BLaER1 treated with 17β-estradiol and CSF1 and Interleukin-3, amounts not matched to agents 10 nM and 100 nM (cell line): ENCODE results near the gene NRIP2.
"Not testable (repeated sequence)": the region's sequence is repeated elsewhere in the genome, so short reads cannot be mapped to it uniquely, and the experiment has no call there.

Experiments used
- H3K27ac ChIP-seq, 11 experiments: shearing (Covaris generic); formaldehyde crosslinking; 2 replicates each; pipeline ENCODE4 v1.8.1; 2022
- H3K27me3 ChIP-seq, 11 experiments: shearing (Covaris generic); formaldehyde crosslinking; 2 replicates each; pipeline ENCODE4 v1.8.1; 2022
- H3K36me3 ChIP-seq, 11 experiments: shearing (Covaris generic); formaldehyde crosslinking; 2 replicates each; pipeline ENCODE4 v1.8.1; 2022
- H3K4me1 ChIP-seq, 10 experiments: shearing (Covaris generic); formaldehyde crosslinking; 2 replicates each; pipeline ENCODE4 v1.8.1; 2022
- H3K4me2 ChIP-seq, 11 experiments: shearing (Covaris generic); formaldehyde crosslinking; 2 replicates each; pipeline ENCODE4 v1.8.1; 2022
- H3K4me3 ChIP-seq, 10 experiments: shearing (Covaris generic); formaldehyde crosslinking; 2 replicates each; pipeline ENCODE4 v1.8.1; 2022
- H3K9ac ChIP-seq, 11 experiments: shearing (Covaris generic); formaldehyde crosslinking; 2 replicates each; pipeline ENCODE4 v1.8.1; 2022
- H3K9me3 ChIP-seq, 11 experiments: shearing (Covaris generic); formaldehyde crosslinking; replicated peaks in 1 of 11; 2 replicates each; pipeline ENCODE4 v1.8.1; 2022
- H4K20me1 ChIP-seq, 11 experiments: shearing (Covaris generic); formaldehyde crosslinking; 2 replicates each; pipeline ENCODE4 v1.8.1; 2022
- Cebpa-rat ChIP-seq, 11 experiments: shearing (Covaris generic); IDR thresholded peaks; 2 replicates each; pipeline ENCODE4 v1.8.1; 2022

Gene NRIP2, protein sequence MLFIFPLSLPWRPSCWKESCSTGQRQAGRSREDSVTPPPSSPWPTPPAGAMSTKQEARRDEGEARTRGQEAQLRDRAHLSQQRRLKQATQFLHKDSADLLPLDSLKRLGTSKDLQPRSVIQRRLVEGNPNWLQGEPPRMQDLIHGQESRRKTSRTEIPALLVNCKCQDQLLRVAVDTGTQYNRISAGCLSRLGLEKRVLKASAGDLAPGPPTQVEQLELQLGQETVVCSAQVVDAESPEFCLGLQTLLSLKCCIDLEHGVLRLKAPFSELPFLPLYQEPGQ

DNA sequence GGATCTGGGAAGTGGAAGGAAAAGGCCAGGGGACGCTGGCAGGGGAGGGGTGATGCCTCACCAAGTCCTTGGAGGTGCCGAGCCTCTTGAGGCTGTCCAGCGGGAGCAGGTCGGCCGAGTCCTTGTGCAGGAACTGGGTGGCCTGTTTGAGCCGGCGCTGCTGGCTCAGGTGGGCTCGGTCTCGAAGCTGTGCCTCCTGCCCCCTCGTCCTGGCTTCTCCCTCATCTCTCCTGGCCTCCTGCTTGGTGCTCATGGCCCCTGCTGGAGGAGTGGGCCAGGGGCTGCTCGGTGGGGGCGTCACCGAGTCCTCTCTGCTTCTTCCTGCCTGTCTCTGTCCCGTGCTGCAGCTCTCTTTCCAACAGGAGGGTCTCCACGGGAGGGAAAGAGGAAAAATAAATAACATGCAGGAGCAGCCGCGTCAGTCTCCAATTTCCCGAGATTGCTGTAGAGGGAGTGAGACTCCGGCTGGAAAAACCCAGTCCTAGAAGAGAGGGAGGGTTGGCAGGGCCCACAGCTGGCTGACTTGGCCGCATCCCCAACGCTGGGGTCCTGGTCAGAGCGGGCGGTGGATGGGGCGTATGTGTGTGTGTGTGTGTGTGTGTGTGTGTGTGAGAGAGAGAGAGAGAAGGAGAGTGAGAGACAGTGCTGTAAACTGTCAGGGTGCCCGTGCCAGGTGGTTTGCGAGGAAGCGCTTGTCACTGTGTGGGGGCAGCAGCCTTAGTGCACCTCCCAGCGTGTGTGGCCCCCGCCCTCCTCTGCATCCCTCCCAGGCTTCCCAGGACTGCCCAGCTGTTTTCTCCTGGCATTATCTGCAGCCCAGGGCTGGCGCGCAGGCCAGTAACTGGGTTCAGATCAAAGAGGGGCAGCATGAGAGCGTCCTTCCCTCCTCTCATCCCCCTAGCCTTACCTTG, at the start of gene NRIP2:
TSS of gene NRIP2 (minus strand) at position 455 of the 911 bp plus-strand sequence. CDS start at position 403, 52 bp downstream.
- H3K9ac ChIP-seq = no peak within 1 kb of the TSS
- H3K27ac ChIP-seq = no peak within 1 kb of the TSS
- peaks cover 7 to 65% (median 20%) of the 10 kb centered on the region in 11 experiments; a peak in 18 of 22 replicates for H3K36me3 ChIP-seq
- H3K4me2 ChIP-seq = peak within 1 kb of the TSS in 3 of 11 experiments; percentile 64 to 68 (median 64); a peak in 6 of 22 replicates
- TF ChIP-seq Cebpa-rat (IDR thresholded peaks at IDR 0.05) = no peak
- no peaks in the 10 kb centered on the region for H3K27me3 ChIP-seq
- H3K9me3 ChIP-seq = no peaks in the 10 kb centered on the region
- peaks cover 0 to 24% (median 0%) of the 10 kb centered on the region in 11 experiments; a peak in 4 of 22 replicates for H4K20me1 ChIP-seq
- no peak within 1 kb of the TSS for H3K4me3 ChIP-seq
- H3K4me1 ChIP-seq = peaks cover 0 to 39% (median 0%) of the 10 kb centered on the region in 10 experiments; a peak in 6 of 20 replicates

DNA sequence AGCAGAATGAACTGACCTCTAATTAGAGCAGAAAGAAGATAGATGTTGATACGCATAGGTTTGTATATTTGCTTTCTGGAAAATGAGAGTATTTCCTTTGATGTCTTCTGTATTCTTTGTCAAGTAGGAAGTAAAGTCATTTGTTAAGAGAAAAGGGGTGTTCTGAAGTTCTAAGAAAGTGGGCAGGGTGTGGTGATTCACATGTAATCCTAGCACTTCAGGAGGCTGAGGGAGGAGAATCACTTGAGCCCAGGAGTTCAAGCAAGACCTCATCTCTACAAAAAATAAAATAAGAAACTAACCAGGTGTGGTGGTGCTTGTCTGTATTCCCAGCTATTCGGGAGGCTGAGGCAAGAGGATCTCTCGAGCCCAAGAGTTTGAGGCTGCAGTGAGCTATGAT, 45.0 kb upstream of the NRIP2 start:
- Histone ChIP-seq H4K20me1 (peaks cover 0 to 13% (median 7%) of the 10 kb centered on the region in 11 experiments; a peak in 7 of 22 replicates), H3K36me3 (peaks cover 7 to 60% (median 40%) of the 10 kb centered on the region in 11 experiments; a peak in 13 of 22 replicates), H3K27me3 (no peaks in the 10 kb centered on the region), H3K9me3 (0 out of 22 replicates have a peak, but pooled peaks cover 0 to 2% (median 0%) of the 10 kb centered on the region in 11 experiments), H3K27ac (peak overlapping the region in 10 of 11 experiments; percentile 90 to 99 (median 96); a peak in 20 of 22 replicates), H3K9ac (peak overlapping the region in 10 of 11 experiments; percentile 92 to 98 (median 96); a peak in 14 of 22 replicates), H3K4me1 (peaks cover 49 to 82% (median 70%) of the 10 kb centered on the region in 10 experiments), H3K4me2 (peak overlapping the region in 8 of 11 experiments; percentile 91 to 97 (median 94); a peak in 17 of 22 replicates), H3K4me3 (peak overlapping the region in 5 of 10 experiments; percentile 64 to 92 (median 79); a peak in 5 of 20 replicates)
- TF ChIP-seq Cebpa-rat (IDR thresholded peaks at IDR 0.05) = no peak

DNA sequence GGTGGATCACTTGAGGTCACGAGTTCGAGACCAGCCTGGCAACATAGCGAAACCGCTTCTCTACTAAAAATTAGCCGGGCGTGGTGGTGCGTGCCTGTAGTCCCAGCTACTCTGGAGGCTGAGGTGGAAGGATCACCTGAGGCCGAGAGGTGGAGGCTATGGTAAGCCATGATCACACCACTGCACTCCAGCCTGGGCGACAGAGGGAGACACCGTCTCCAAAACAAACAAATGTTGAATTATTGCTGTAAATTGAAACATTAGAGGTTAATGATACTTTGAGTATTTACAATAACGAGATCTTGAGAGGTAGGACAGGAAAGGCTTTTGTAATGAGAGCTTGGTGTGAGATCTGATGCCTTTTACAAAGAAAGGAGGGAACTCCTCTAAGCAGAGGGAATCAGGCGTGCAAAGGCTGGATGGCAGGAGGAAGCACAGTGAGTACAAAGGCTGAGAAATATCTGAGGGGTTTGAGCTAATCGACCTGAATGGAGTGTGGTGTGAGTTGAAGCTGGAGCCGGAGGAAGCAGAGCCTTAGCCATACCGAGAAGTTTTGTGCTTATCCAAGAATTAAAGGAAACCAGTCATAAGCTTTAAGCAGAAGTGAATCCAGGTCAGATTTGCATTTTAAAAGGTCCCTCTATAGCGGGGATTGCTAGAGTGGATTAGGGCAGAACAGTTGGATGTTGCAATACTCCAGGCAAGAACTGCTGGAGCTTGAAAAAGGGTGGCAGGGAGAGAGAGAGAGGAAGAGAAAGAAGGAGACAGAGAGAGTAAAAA, 43.3 kb upstream of the NRIP2 start:
- Histone ChIP-seq H3K4me2 (peak overlapping the region; percentile 84 to 97 (median 94)), H3K36me3 (peaks cover 7 to 63% (median 46%) of the 10 kb centered on the region in 11 experiments; a peak in 18 of 22 replicates), H4K20me1 (peaks cover 0 to 15% (median under 1%) of the 10 kb centered on the region in 11 experiments; a peak in 8 of 22 replicates), H3K9ac (peak overlapping the region; percentile 92 to 98 (median 97)), H3K4me1 (peaks cover 38 to 78% (median 58%) of the 10 kb centered on the region in 10 experiments), H3K27ac (peak overlapping the region; percentile 90 to 99 (median 96)), H3K27me3 (no peaks in the 10 kb centered on the region), H3K4me3 (peak overlapping the region; percentile 64 to 92 (median 79)), H3K9me3 (no peaks in the 10 kb centered on the region)
- peak; percentile 92 to 99 (median 97) for TF ChIP-seq Cebpa-rat (IDR thresholded peaks at IDR 0.05)

GRCh38 chr12:2877047-2877952, 42.5 kb upstream of the NRIP2 start, which contains the start of the genes FOXM1 and RHNO1:
Gene FOXM1, minus strand, starts transcription at chr12:2877174. Its CDS starts 2,696 bp downstream, at chr12:2874478.
Gene RHNO1, plus strand, starts transcription at chr12:2877223. Its CDS starts 8,144 bp downstream, at chr12:2885367.
- no peak for TF ChIP-seq Cebpa-rat (IDR thresholded peaks at IDR 0.05)
- peak within 1 kb of the TSS; percentile 64 to 92 (median 79) for H3K4me3 ChIP-seq
- H3K4me2 ChIP-seq = peak within 1 kb of the TSS; percentile 92 to 100 (median 95)
- H3K9me3 ChIP-seq = no peaks in the 10 kb centered on the region
- peaks cover 38 to 76% (median 53%) of the 10 kb centered on the region in 10 experiments for H3K4me1 ChIP-seq
- peaks cover 0 to 23% (median 6%) of the 10 kb centered on the region in 11 experiments; a peak in 8 of 22 replicates for H4K20me1 ChIP-seq
- peak within 1 kb of the TSS; percentile 92 to 98 (median 97) for H3K9ac ChIP-seq
- peak within 1 kb of the TSS; percentile 90 to 99 (median 96) for H3K27ac ChIP-seq
- H3K27me3 ChIP-seq = no peaks in the 10 kb centered on the region
- H3K36me3 ChIP-seq = peaks cover 7 to 63% (median 53%) of the 10 kb centered on the region in 11 experiments; a peak in 19 of 22 replicates

DNA sequence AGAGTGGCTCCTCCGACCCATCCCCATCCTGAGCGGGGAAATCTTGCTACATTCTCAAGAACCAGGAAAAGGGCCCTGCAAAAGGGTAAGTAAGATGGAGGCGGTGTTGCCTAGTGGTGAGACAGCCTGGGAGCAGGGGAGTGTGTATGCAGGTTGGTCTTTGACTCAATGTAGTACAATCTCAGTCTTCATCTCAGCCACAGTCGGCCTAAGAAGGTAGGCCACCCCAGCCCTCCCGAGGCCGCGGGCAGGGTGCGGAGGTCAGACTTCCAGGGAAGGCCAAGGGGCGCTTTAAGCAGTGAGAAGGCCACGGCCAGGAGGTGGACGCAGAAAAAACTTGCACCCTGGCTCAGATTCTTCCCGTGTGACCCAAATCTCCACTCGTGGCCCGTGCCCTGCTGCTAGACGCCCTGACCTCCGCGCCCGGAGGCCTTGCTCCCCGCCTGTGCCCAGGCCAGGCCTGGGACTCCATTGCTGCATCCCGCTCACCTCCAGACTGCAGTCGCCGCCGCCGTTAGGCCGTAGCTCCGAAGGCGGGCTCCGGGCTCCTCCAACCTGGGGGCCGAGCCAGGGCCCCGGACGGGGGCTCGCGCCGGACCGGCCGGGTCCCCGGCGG, 41.7 kb upstream of the NRIP2 start:
- no peak for TF ChIP-seq Cebpa-rat (IDR thresholded peaks at IDR 0.05)
- Histone ChIP-seq H3K27ac (peak overlapping the region; percentile 67 to 99 (median 96); a peak in 21 of 22 replicates), H3K4me1 (peaks cover 38 to 70% (median 50%) of the 10 kb centered on the region in 10 experiments), H3K27me3 (no peaks in the 10 kb centered on the region), H3K9me3 (no peaks in the 10 kb centered on the region), H3K36me3 (peaks cover 7 to 63% (median 57%) of the 10 kb centered on the region in 11 experiments; a peak in 21 of 22 replicates), H3K4me3 (peak overlapping the region; percentile 64 to 92 (median 79)), H4K20me1 (peaks cover 0 to 31% (median 6%) of the 10 kb centered on the region in 11 experiments; a peak in 8 of 22 replicates), H3K9ac (peak overlapping the region; percentile 92 to 98 (median 97)), H3K4me2 (peak overlapping the region; percentile 85 to 100 (median 95))

DNA sequence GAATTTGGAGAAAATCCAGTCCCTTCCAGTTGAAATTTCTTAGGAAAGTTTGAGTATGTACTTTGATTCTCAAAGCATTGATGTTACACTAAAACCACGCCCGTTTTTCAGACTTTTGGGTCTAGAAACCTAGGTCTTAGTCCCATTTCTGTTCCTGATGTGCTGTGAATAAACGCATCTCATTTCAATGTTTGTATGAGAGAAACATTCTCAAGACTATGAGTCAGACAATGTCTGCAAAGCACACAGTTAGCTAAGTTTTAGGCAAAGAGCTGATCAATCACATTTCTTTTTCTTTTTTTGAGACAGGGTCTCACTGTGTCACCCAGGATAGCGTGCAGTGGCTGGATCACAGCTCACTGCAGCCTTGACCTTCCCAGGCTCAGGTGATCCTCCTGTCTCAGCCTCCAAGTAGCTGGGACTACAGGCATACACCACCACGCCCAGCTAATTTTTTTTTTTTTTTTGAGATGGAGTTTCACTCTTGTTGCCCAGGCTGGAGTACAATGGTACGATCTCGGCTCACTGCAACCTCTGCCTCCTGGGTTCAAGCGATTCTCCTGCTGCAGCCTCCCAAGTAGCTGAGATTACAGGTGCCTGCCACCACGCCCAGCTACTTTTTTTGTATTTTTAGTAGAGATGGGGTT, 34.3 kb upstream of the NRIP2 start:
- H3K4me2 ChIP-seq, H3K9ac ChIP-seq, H3K9me3 ChIP-seq, H3K27me3 ChIP-seq, H3K4me3 ChIP-seq, H3K27ac ChIP-seq: not testable (repeated sequence)
- H3K36me3 ChIP-seq = peaks cover 41 to 100% (median 100%) of the 10 kb centered on the region in 11 experiments
- H4K20me1 ChIP-seq = peaks cover 0 to 62% (median 15%) of the 10 kb centered on the region in 11 experiments; a peak in 9 of 22 replicates
- H3K4me1 ChIP-seq = peaks cover 0 to 12% (median 0%) of the 10 kb centered on the region in 10 experiments; a peak in 3 of 20 replicates
